NCI-H510A treated with DMSO at 0.1 percent for 48 hours (cell line): ENCODE results near the gene BCO2.
"Not testable (repeated sequence)": the region's sequence is repeated elsewhere in the genome, so short reads cannot be mapped to it uniquely, and the experiment has no call there.

Source experiments
- DNase-seq: peaks from one replicate; lab custom pipeline; 2025; lab: John Stamatoyannopoulos, UW

The BCO2 gene

GRCh38 chr11:112167145-112167544, 8.2 kb upstream of the BCO2 start, which contains the start of gene TEX12:
Gene TEX12, plus strand, starts transcription at chr11:112167372. Its CDS starts 1,897 bp downstream, at chr11:112169269.
- no peak for DNase-seq

GRCh38 chr11:112172362-112172994, 2.8 kb upstream of the BCO2 start:
- DNase-seq: no peak

DNA sequence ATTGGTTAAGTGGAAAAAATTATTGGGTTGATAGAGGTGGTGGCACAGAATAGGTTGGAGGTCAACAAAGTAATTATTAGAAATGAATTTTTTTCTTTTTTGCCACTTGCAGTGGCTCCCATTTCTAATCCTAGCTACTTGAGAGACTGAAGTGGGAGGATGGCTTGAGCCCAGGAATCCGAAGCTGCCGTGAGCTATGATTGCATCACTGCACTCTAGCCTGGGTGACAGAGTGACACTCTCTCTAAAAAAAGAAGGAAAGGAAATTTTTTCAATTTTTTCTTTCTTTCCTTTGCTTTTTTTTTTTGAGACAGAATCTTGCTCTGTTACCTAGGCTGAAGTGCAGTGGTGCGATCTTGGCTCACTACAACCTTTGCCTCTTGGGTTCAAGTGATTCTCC, 2.2 kb upstream of the BCO2 start:
- no peak for DNase-seq

GRCh38 chr11:112175599-112175952, 264 bp downstream of the BCO2 start:
- DNase-seq: no peak

DNA sequence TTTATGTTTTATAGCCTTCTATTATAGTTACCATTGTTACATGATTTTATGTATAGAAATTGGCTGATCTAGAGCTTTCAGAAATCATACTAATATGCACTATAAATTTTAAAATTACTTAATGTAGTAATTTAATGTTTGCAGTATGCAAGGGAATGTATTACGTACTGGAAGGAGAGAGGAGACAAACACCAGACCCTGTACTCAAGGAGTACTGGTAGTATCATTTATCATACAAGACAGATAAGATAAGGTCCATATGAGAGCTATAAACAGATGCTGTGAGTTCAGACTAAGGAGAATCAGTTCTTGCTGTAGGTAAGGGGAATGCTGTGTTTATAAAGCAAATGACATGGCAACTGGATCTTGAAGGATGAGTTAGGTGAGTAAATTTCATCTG, 765 bp downstream of the BCO2 start:
- no peak for DNase-seq

DNA sequence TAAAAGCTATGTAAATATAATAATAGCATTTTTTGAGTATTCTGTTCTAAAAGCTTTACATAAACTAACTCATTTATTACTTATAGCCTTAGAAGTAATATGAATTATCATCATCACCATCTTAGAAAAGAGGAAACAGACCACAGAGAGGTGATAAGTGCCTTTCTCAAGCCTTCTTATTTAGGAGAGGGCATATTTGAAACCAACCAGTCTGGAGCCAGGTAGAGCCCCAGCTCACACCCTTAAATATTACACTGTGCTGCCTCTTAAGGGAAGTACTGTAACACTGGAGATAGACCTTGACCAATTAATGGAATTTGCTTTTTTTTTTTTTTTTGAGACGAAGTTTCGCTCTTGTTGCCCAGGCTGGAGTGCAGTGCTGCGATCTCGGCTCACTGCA, 2.3 kb downstream of the BCO2 start:
- DNase-seq: no peak

DNA sequence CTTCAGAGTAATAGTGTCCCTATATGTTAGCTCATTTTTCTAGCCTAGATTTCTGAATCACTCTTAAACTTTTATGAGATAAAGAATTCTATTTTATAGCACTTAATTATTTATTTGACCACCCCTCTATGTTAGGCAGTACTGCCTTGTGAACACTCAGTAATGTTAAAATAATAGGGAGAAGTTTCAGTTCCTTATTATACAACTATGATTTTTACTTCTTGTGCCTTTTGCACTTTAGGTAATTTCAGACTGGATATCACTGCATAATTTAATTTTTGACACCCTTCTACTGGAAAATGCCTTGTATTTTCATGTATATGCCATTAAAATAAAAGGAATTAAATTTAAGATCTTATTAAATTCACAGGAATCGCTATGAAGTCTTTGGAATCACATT, 3.1 kb downstream of the BCO2 start:
- DNase-seq: no peak

DNA sequence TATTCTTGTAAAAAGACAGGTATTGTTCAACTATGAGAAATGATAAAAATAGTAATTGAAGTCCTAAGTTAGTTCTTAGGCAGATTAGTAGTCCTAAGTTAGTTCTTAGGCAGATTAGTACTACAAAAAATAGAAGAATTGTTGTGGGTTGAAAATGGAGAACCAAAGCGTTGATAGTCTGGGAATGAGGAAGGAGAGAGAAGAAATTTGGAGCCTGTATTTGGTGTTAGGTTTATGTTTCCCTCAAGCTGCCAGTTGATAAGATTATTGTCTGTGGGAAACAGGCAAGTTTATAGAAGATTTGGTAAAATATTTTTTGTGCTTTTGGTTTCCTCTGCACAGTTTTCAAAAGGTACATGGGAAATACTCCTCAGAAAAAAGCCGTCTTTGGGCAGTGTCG, 3.6 kb downstream of the BCO2 start:
- DNase-seq: no peak

DNA sequence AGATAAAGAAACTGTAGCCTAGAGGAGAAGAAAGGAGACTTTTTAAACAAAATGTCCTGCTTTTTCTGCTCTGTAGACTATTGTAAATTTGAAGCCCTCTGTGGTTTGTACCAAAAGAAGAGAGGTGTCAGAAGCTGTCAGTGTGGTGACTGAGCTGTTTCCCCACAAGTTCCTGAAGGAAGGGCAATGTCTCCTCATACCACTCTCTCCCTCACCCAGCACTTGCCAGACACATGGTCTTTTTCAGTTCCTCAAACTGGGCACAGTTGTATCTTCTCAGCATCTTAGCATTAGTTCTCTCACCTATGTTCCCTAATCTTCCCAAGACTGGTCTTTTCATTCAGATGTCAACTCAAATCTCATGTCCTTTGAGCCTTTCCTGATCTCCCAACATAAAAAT, 4.3 kb downstream of the BCO2 start:
- DNase-seq: no peak

- DNase-seq: no peak
These were observed 7.6 kb downstream of the BCO2 start for GRCh38 chr11:112182867-112183266.

DNA sequence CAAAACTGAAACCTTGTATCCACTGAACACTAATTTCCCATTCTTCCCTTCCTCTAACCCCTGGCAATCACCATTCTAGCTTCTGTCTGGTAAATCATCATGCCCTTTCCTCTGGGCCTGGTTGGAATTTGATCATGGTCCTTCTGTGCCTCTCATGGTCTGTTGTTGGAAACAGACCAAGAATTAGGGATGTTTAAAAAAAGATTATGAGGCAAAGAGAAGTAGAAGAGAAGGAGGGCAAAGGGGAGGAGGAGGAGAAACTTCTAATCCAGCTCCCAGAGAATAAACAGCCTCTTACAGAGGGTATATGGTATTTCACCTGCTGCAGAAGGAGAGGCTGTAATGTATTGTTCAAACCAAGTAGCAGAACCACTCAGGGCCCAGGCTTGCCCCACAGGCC, 10.6 kb downstream of the BCO2 start:
- no peak for DNase-seq

GRCh38 chr11:112186304-112186703, 11.0 kb downstream of the BCO2 start:
- DNase-seq: no peak

GRCh38 chr11:112195113-112195512, 19.8 kb downstream of the BCO2 start:
- DNase-seq: not testable (repeated sequence)

- no peak for DNase-seq
These were observed 20.6 kb downstream of the BCO2 start for GRCh38 chr11:112195951-112196351.

DNA sequence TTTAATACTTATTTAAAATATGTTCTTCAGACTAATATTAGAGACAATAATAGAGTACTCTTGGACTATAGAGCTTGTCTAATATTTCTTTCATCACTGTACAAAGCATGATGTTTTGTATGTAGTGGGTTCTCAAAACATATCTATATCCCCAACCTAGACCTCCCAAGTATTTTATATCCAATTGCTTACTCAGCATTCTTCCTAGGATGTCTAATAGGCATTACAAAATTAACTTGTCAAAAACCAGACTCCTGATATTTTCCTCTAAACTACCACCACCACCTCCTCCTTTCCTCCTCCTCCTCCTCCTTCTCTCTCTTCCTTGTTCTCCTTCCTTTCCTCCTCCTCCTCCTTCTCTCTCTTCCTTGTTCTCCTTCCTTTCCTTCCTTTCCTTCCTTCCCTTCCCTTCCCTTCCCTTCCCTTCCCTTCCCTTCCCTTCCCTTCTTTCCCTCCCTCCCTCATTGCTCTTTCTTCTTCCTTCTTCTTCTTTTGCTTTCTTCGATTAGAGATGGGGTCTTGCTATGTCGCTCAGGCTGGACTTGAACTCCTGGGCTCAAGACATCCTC, 21.3 kb downstream of the BCO2 start:
- no peak for DNase-seq

GRCh38 chr11:112199101-112199500, 23.8 kb downstream of the BCO2 start:
- not testable (repeated sequence) for DNase-seq

DNA sequence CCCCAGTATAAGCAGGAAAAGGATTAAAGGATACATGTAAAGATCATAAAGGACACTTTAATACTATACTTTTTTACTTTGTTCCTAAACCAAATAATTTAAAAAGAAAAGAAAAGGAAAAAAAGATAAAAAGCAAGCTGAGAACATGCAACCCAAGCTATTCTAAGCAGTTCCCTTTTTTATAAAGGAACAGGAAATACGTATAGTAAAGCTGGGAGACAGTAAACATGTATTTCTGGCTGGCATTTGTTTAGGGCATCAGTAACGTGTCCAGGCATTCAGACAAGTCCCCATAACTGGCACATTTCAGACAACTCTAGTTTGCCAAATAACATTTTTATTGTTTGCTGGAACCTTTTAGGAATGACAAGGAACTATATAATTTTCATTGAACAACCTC, 24.9 kb downstream of the BCO2 start:
- no peak for DNase-seq

GRCh38 chr11:112206071-112206470, 30.8 kb downstream of the BCO2 start:
- DNase-seq: no peak

DNA sequence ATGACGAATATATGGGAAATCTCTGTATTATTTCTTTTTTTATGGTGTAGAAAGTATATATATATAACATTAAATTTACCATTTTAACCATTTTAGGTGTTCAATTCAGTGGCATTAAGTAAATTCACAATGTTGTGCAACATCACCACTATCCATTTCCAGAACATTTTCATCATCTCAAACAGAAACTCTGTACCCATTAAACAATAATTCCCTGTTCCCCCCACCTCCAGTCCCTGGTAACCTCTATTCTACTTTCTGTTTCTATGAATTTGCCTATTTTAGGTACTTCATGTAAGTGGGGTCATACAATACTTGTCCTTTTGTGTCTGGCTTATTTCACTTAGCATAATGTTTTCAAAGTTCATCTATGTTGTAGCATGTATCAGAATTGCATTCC, 35.6 kb downstream of the BCO2 start:
- DNase-seq: no peak

GRCh38 chr11:112211536-112211935, 36.2 kb downstream of the BCO2 start:
- no peak for DNase-seq

DNA sequence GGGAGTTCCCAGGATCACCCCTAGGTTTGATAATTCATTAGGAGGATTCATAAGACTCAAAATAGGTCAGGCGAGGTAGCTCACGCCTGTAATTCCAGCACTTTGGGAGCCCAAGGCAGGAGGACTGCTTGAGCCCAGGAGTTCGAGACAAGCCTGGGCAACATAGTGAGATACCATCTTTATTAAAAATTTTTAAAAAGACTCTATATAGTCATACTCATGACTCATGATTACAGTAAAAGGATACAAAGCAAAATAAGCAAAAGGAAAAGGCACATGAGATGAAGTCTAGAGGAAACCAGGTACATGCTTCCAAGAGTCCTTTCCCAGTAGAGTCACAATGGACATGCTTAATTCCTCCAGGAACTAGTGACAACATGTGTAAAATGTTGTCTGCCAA, 37.0 kb downstream of the BCO2 start:
- DNase-seq: no peak

DNA sequence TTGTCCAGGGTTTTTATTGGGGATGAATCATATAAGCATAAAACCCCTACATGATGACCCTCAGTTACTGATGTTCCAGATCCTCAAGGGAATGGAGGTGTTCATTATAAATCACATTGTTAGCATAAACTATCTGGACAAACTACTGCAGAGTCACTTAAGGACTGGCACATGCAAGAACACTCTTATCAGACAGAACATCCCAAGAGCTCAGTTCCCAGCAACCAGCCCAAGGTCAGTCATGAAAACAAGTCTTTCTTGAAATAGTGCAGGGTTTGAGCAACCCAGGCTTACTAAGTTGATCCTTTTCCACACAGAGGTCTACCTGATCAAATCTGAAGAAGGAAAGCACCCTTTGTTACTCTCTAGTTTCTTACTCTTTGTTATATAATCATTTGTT, 37.4 kb downstream of the BCO2 start:
- DNase-seq: no peak

DNA sequence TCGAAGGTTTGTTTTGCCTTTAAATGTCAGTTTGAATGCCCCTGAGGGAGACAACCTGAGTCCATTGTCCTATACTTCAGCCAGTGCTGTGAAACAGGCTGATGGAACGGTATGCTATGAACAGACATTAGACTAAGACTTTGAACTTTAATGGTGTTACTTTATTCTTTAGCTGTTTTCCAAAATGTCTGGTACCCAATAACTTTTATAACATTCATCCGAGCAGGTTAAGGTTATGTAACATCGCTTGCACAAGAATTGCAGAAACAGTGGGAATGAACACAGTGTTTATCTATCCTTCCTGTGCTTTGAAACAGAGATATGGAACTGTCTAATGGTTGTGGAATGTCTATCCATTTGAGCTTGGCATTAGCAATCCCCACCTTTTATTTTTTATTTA, 38.4 kb downstream of the BCO2 start:
- DNase-seq: no peak

- DNase-seq: no peak
These were observed 40.3 kb downstream of the BCO2 start for GRCh38 chr11:112215621-112216020.
